Measurements from ENCODE around the gene CYTH3.
"Not testable (repeated sequence)": the region's sequence is repeated elsewhere in the genome, so short reads cannot be mapped to it uniquely, and the experiment has no call there.

CYTH3 gene

GRCh38 chr7:6232116-6232515, 40.3 kb downstream of the CYTH3 start:
- Histone ChIP-seq H3K4me3 (ENCODE audit: insufficient read depth, low read length, poor library complexity, severe bottlenecking) (no peak overlapping the region), H4K20me1 (ENCODE audit: low read depth, low read length) (no peaks in the 10 kb centered on the region), H3F3A (ENCODE audit: insufficient read depth) (0 out of 2 replicates have a peak, but pooled peaks cover 4% of the 10 kb centered on the region), H3K27ac (ENCODE audit: low read depth, low read length) (no peak overlapping the region), H3K79me2 (ENCODE audit: insufficient read depth, low read length) (no peaks in the 10 kb centered on the region), H3K4me2 (ENCODE audit: low read depth, low read length, poor library complexity, severe bottlenecking) (no peak overlapping the region), H3K36me3 (ENCODE audit: low read length) (no peaks in the 10 kb centered on the region), H3K9me2 (replicated peaks; ENCODE audit: insufficient read depth, low read length) (no peaks in the 10 kb centered on the region), H2AFZ (ENCODE audit: low read depth, low read length, severe bottlenecking) (no peak overlapping the region), H3K9ac (ENCODE audit: low read length) (no peak overlapping the region), H3K27me3 (ENCODE audit: low read length) (no peaks in the 10 kb centered on the region), H3K9me3 (ENCODE audit: insufficient read depth, low read length) (no peaks in the 10 kb centered on the region)
- TF ChIP-seq EZH2phosphoT487 (conservative IDR thresholded peaks at IDR 0.05; ENCODE audit: low read length) (no peak), CTCF (IDR thresholded peaks at IDR 0.05; ENCODE audit: insufficient read depth, low read length, poor library complexity, severe bottlenecking) (no peak)

DNA sequence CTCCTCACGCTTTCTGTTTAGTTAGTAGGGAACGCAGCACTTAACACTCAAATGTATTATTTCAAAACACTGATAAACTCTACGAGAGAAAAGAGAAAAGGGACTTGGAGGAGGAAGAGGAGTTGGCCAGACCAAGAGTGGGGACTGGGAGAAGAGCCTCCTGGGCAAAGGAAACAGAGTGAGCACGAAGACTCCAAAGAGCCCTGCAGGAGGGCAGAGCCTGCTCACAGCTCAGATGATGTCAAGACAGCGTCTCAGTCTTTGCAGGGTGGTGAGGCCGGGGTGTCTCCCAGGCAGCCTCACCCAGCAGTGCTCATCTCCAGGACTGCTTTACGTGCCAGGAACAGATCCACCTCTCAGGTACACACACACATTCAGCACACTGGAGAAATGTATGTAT, 41.2 kb downstream of the CYTH3 start:
- Histone ChIP-seq H3K36me3 (ENCODE audit: low read length) (no peaks in the 10 kb centered on the region), H2AFZ (ENCODE audit: low read depth, low read length, severe bottlenecking) (no peak overlapping the region), H3K27ac (ENCODE audit: low read depth, low read length) (no peak overlapping the region), H3K4me3 (ENCODE audit: insufficient read depth, low read length, poor library complexity, severe bottlenecking) (no peak overlapping the region), H3K4me2 (ENCODE audit: low read depth, low read length, poor library complexity, severe bottlenecking) (no peak overlapping the region), H3F3A (ENCODE audit: insufficient read depth) (0 out of 2 replicates have a peak, but pooled peaks cover 4% of the 10 kb centered on the region), H3K9ac (ENCODE audit: low read length) (no peak overlapping the region), H3K79me2 (ENCODE audit: insufficient read depth, low read length) (no peaks in the 10 kb centered on the region), H4K20me1 (ENCODE audit: low read depth, low read length) (no peaks in the 10 kb centered on the region), H3K27me3 (ENCODE audit: low read length) (no peaks in the 10 kb centered on the region), H3K9me2 (replicated peaks; ENCODE audit: insufficient read depth, low read length) (no peaks in the 10 kb centered on the region), H3K9me3 (ENCODE audit: insufficient read depth, low read length) (no peaks in the 10 kb centered on the region)
- TF ChIP-seq EZH2phosphoT487 (conservative IDR thresholded peaks at IDR 0.05; ENCODE audit: low read length) (no peak), CTCF (IDR thresholded peaks at IDR 0.05; ENCODE audit: insufficient read depth, low read length, poor library complexity, severe bottlenecking) (no peak)

DNA sequence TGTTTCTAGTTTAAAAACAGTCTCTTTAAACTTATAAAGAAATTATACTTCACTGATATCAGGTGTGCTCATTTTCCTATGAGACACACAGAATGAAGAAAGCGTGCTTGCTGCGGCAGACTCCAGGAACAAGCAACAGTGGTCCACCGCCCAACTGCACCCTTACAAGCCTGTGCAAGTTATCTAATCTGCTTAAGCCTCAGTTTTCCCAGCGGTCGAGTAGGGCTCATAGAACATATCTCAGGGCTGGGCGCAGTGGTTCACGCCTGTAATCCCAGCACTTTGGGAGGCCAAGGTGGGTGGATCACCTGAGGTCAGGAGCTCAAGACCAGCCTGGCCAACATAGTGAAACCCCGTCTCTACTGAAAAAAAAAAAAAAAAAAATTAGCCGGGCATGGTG, 43.1 kb downstream of the CYTH3 start:
- H3K27ac ChIP-seq (ENCODE audit: low read depth, low read length); H2AFZ ChIP-seq (ENCODE audit: low read depth, low read length, severe bottlenecking); H3K9ac ChIP-seq (ENCODE audit: low read length); H4K20me1 ChIP-seq (ENCODE audit: low read depth, low read length); H3K4me3 ChIP-seq (ENCODE audit: insufficient read depth, low read length, poor library complexity, severe bottlenecking); H3K9me3 ChIP-seq (ENCODE audit: insufficient read depth, low read length); H3K4me2 ChIP-seq (ENCODE audit: low read depth, low read length, poor library complexity, severe bottlenecking); H3F3A ChIP-seq (ENCODE audit: insufficient read depth); H3K79me2 ChIP-seq (ENCODE audit: insufficient read depth, low read length); H3K9me2 ChIP-seq (replicated peaks; ENCODE audit: insufficient read depth, low read length); H3K27me3 ChIP-seq (ENCODE audit: low read length); H3K36me3 ChIP-seq (ENCODE audit: low read length): not testable (repeated sequence)

DNA sequence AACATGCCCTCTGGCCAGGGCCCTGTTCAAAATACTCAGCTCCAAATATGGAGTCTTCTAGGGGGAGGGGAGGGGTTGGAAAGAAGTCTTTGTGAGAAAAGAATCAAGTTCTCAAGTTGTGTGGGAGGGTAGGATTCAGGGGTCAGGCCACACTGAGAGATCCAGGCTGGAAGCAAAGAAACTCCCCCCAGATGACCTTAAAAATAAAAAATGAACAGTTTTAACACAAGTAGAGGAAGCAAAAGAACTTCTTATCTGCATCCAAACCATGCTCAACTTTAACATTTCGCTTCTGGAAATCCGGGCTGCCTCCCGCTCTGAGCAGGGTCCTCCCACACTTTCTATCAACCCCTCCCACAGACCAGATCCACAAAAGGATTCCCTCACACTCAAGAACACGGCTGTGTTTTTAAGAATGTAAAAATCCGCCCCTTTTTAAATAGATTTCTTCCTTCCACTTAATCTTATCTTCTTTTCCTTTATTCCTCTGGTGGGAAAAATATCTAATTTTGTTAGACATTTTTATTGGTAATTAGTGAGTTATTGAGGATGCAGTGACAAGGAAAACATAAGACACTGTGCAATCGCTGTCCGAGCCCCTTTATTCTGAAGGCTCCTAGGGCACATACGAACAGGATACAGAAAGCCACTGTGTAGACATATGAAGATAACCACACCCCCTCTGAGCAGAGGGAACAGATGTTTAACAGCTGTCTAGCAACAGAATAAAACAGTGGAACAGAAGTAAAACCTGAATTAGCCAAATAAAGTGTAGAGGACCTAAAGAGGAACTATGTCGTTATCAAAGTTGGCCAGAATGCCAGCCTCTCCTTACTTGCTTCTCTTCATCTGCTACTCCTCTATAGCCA, 43.8 kb downstream of the CYTH3 start:
- H2AFZ ChIP-seq (ENCODE audit: low read depth, low read length, severe bottlenecking), result no peak overlapping the region
- H3K4me2 ChIP-seq (ENCODE audit: low read depth, low read length, poor library complexity, severe bottlenecking), result no peak overlapping the region
- no peaks in the 10 kb centered on the region for H3K79me2 ChIP-seq (ENCODE audit: insufficient read depth, low read length)
- 0 out of 2 replicates have a peak, but pooled peaks cover 4% of the 10 kb centered on the region for H3F3A ChIP-seq (ENCODE audit: insufficient read depth)
- no peaks in the 10 kb centered on the region for H3K27me3 ChIP-seq (ENCODE audit: low read length)
- no peaks in the 10 kb centered on the region for H4K20me1 ChIP-seq (ENCODE audit: low read depth, low read length)
- no peak for TF ChIP-seq EZH2phosphoT487 (conservative IDR thresholded peaks at IDR 0.05; ENCODE audit: low read length)
- TF ChIP-seq CTCF (IDR thresholded peaks at IDR 0.05; ENCODE audit: insufficient read depth, low read length, poor library complexity, severe bottlenecking), result no peak
- H3K4me3 ChIP-seq (ENCODE audit: insufficient read depth, low read length, poor library complexity, severe bottlenecking), result no peak overlapping the region
- no peak overlapping the region for H3K9ac ChIP-seq (ENCODE audit: low read length)
- H3K9me2 ChIP-seq (replicated peaks; ENCODE audit: insufficient read depth, low read length), result no peaks in the 10 kb centered on the region
- H3K9me3 ChIP-seq (ENCODE audit: insufficient read depth, low read length), result no peaks in the 10 kb centered on the region
- no peaks in the 10 kb centered on the region for H3K36me3 ChIP-seq (ENCODE audit: low read length)
- H3K27ac ChIP-seq (ENCODE audit: low read depth, low read length), result no peak overlapping the region

Data from SU-DHL-6 (cell line).